ENCODE measurements around the gene DIP2C. TPM values are rescaled to one million over a fixed set of nuclear protein-coding genes. Genes with fewer than 3 reads are reported as not detected.
"Not testable (repeated sequence)": the region's sequence is repeated elsewhere in the genome, so short reads cannot be mapped to it uniquely, and the experiment has no call there.

DIP2C gene
- total RNA-seq, 4 donors from 2014 or later, result 13.4 to 32.0 (median 18.4) TPM

- Histone ChIP-seq H3K4me3 (no peak overlapping the region), H3K27me3 (no peaks in the 10 kb centered on the region), H3K9me3 (no peaks in the 10 kb centered on the region), H3K4me1 (peaks cover 6 to 22% (median 16%) of the 10 kb centered on the region in 4 donors), H3K36me3 (no peaks in the 10 kb centered on the region), H3K27ac (peak overlapping the region; percentile 3 to 63 (median 58))
- no peak for DNase-seq
- intact Hi-C loops (cut with DNase I; ENCODE audit: low total_unique reads), result no loop called here
- in situ Hi-C loops (cut with MboI; ENCODE audit: low pct_ligation_motif_present in 1 of 4, low pct_unique_long_range_greater_than_20kb in 1 of 4, low sequenced_read_pairs in 3 of 4), result no loop called here
- 92% methylated on average over 15 of the region's 17 CpGs; no CpG with 5 or more reads in 1 of the 2 donors for WGBS, 2 donors (ENCODE audit: low coverage in 1 of 2)
- no peak for TF ChIP-seq CTCF (IDR thresholded peaks at IDR 0.05)
- no peak for TF ChIP-seq EP300 (IDR thresholded peaks at IDR 0.05; ENCODE audit: low read depth)
- no peak for TF ChIP-seq POLR2A (IDR thresholded peaks at IDR 0.05)
- no peak for TF ChIP-seq POLR2AphosphoS5 (IDR thresholded peaks at IDR 0.05)
Measured at GRCh38 chr10:597976-598375, 91.5 kb downstream of the DIP2C start.

GRCh38 chr10:596725-597345 lies 92.6 kb downstream of the DIP2C start:
- H3K4me3 ChIP-seq, result no peak overlapping the region
- H3K4me1 ChIP-seq, result peaks cover 6 to 22% (median 16%) of the 10 kb centered on the region in 4 donors
- no peaks in the 10 kb centered on the region for H3K36me3 ChIP-seq
- no peak for DNase-seq
- H3K27me3 ChIP-seq, result no peaks in the 10 kb centered on the region
- TF ChIP-seq POLR2A (IDR thresholded peaks at IDR 0.05), result no peak
- TF ChIP-seq POLR2AphosphoS5 (IDR thresholded peaks at IDR 0.05), result no peak
- TF ChIP-seq CTCF (IDR thresholded peaks at IDR 0.05), result no peak
- no peak for TF ChIP-seq EP300 (IDR thresholded peaks at IDR 0.05; ENCODE audit: low read depth)
- H3K9me3 ChIP-seq, result no peaks in the 10 kb centered on the region
- WGBS, 2 donors (ENCODE audit: low coverage in 1 of 2), result 92% methylated on average over 17 of the region's 17 CpGs; no CpG with 5 or more reads in 1 of the 2 donors
- intact Hi-C loops (cut with DNase I; ENCODE audit: low total_unique reads) (no loop called here), in situ Hi-C loops (cut with MboI; ENCODE audit: low pct_ligation_motif_present in 1 of 4, low pct_unique_long_range_greater_than_20kb in 1 of 4, low sequenced_read_pairs in 3 of 4) (no loop called here)
- H3K27ac ChIP-seq, result no peak overlapping the region

GRCh38 chr10:596131-596530 lies 93.3 kb downstream of the DIP2C start:
- H3K27ac ChIP-seq; H3K9me3 ChIP-seq; in situ Hi-C loops (cut with MboI; ENCODE audit: low pct_ligation_motif_present in 1 of 4, low pct_unique_long_range_greater_than_20kb in 1 of 4, low sequenced_read_pairs in 3 of 4); H3K4me3 ChIP-seq; H3K27me3 ChIP-seq; intact Hi-C loops (cut with DNase I; ENCODE audit: low total_unique reads); DNase-seq; H3K36me3 ChIP-seq: not testable (repeated sequence)
- 93 to 94% methylated on average over 2 to 10 of the region's 10 CpGs for WGBS, 2 donors (ENCODE audit: low coverage in 1 of 2)
- H3K4me1 ChIP-seq, result peaks cover 6 to 20% (median 16%) of the 10 kb centered on the region in 4 donors

GRCh38 chr10:595473-595872 lies 94.0 kb downstream of the DIP2C start:
- in situ Hi-C loops (cut with MboI; ENCODE audit: low pct_ligation_motif_present in 1 of 4, low pct_unique_long_range_greater_than_20kb in 1 of 4, low sequenced_read_pairs in 3 of 4), result no loop called here
- Histone ChIP-seq H3K27me3 (no peaks in the 10 kb centered on the region), H3K4me3 (no peak overlapping the region), H3K4me1 (peaks cover 2 to 16% (median 12%) of the 10 kb centered on the region in 4 donors), H3K27ac (no peak overlapping the region), H3K36me3 (no peaks in the 10 kb centered on the region), H3K9me3 (no peaks in the 10 kb centered on the region)
- intact Hi-C loops (cut with DNase I; ENCODE audit: low total_unique reads), result no loop called here
- WGBS, 2 donors (ENCODE audit: low coverage in 1 of 2), result 94 to 96% methylated on average over 7 to 12 of the region's 12 CpGs
- no peak for DNase-seq
- TF ChIP-seq EP300 (IDR thresholded peaks at IDR 0.05; ENCODE audit: low read depth), result no peak
- no peak for TF ChIP-seq POLR2A (IDR thresholded peaks at IDR 0.05)
- no peak for TF ChIP-seq CTCF (IDR thresholded peaks at IDR 0.05)
- TF ChIP-seq POLR2AphosphoS5 (IDR thresholded peaks at IDR 0.05), result no peak

Measured in transverse colon (tissue), 4 donors.